Stimulated activated CD4-positive, alpha-beta T cell treated with anti-CD3 and anti-CD28 coated beads, Interleukin-15, amount 100 ng/mL, for 48 hours (primary cell): Measurements from ENCODE around the gene E2F8.

Experiments
- DNase-seq, 2 donors: peaks; one replicate each; pipeline ENCODE4 v3.0.0-alpha.2; 2020; ENCODE audit warnings: low read depth in 2 of 2

E2F8 gene

DNA sequence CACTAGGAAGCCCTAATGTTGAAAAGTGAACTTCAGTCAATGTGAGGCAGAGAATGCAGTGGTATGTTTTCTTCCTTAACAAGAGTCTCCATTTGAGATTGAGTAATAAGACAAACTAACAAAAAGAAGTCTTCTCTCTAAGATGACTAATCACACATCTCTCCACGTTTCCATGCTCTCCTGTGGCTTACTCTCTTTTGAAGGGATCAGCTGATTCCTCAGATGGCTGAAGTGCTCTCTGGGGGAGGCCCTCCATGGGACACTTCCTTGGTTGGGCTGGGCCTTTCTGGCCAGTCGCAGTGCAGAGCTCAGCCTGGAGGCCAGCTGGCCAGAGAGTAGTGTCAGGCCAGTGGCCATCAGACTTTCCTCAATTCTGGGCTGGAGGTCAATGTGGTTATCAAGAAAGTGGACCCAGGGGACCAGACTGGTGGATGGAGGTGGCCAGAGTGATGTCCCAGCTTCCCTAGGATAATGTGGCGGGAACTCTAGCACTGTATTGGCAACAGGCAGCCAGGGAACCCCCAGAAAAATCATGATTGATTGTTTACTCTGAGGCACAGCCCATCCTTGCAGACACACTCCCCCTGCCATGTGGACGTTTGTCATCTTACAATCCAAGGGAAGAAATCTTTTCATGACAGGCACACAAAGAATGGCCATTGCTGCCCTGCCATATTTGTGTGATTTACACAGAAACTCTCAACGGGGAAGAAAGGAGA is 53.5 kb downstream of the E2F8 start:
- no peak for DNase-seq

DNA sequence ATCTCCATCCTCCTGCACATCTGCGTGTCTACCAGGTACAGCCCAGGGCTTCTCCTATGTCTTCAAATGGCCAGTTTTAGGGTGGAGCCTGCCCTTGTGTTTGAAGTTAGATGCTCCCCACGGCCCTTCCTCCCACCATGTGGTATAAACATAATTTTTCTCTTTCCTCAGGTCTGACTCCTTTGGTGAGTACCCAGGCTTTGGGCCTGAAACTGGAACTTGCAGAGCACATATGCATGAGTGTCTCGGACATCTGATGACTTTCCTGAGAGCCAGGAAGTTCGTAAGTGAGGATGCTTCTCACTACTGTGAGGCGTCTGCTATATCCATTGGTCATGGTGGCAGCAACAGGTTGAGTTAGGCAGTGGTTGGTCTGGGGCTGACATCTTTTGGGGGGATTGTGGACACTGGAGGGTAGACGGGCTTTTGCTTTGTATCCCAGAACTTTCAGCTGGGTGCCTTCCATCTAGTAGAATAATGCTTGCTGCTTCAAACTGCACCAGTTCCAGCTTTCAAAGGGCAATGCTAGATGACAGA is 55.2 kb downstream of the E2F8 start:
- DNase-seq: no peak

DNA sequence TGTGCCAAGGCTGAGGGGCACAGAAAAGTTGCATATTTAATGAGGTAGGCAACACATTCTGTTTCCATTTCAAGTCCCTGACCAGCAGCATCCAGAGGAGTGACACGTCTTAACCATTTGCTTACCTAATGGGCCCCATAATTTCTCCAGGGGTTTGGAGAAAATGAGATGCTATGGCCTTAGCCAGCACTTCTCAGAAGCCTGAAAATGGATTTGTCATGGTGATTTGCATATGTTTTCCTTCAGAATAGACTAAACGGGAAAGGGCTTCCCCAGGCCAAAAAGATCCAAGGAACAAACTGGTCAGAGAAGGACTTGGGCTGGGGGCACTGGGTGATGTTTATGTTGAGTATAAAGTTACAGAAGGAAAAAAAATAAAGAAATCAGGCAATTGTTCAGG is 55.7 kb downstream of the E2F8 start:
- DNase-seq: no peak

DNA sequence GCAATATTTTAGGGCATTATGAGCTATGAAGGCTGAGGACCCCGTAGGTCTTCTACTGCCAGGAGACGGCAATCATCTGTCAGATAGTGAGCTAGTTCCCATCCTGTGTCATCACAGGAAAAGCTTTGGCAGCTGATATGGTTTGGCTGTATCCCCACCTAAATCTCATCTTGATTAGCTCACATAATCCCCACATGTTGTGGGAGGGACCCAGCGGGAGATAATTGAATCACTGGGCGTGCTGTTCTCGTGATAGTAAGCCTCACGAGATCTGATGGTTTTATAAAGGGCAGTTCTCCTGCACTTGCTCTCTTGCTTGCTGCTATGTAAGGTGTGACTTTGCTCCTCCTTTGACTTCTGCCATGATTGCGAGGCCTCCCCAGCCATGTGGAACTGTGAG is 57.1 kb downstream of the E2F8 start:
- DNase-seq: no peak

DNA sequence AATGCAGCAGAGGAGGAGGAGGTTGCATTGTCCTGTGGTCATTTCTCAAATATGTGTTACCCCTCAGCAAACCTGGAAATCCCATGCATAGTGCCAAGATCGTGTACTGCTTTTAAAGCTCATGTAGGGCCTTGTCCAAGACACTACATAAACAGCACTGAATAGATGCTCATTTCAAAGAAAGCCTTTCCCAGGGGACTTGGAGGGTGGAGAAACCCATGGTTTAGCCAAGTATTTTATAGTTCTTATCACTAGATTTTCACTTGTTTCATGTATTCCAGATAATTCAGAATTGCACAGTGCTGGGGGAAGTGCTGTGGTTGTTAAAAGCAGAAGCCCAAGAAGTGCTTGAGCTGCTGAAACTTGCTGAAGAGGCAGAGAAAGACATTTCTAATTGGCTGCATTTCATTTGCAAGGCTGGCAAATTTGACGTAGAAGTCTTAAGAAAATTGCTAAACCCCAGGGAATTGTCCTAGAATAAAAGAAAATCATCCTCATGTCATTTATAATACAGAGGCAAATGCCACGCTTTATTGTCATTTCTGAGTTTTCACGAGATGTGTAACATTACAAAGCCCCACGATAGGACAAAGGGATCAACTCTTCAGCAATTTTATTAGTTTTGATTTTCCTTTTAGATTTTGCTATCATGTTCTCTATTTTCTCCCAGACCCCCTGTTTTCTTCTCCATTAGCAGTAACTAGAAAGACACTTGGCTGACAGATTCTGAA is 59.0 kb downstream of the E2F8 start:
- DNase-seq: no peak

DNA sequence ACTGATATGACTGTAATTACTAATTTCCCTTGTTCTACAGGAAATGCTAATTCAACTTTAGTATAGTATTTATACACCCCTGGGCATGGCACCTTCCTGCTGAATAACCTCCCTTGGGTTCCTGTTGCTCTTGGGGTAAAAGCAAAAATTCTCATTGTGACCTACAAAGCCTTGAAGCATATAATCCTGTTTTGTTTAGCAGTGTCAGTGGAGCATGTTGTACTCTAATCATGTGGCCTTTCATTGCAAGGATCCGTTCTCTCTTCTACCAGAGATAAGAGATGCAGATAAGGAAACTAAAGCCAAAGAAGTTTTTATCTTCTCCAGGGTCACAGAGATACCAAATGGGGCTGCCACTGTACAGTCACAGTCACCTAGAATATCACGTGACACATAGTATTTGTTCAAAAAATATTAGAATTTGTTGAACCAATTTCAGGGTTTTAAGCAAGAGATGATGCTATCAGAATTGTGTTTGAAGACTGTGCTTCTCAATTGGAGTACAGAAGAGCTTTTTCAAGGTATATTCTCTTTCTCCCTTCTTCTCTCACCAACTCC is 64.0 kb downstream of the E2F8 start:
- DNase-seq: no peak
